Suppressor macrophage treated with lipopolysaccharide for 4 hours (primary cell): ENCODE measurements around the gene CPE.
A peak's percentile ranks its signal among the peaks of the same experiment; 100 is the strongest.

Source experiments
- DNase-seq: peaks from one replicate; pipeline ENCODE4 v3.0.0-alpha.2; 2020

CPE gene

DNA sequence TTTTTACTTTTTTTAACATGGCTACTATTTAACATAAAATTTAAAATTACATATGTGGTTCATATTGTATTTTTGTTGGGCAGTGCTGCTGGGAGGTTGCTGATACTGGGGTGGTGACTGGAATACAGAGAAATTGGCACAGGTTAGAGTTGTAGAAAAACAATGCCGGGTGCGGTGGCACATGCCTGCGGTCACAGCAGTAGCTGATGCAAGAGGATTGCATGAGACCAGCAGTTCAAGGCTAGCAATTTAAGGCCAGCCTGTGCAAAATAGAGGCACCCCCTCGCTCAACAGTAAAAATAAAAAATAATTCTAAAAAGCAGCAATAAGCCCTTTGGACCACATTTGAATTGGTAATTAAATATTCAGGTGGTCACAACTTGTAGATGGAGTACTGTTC is 11.8 kb upstream of the CPE start:
- no peak for DNase-seq

DNA sequence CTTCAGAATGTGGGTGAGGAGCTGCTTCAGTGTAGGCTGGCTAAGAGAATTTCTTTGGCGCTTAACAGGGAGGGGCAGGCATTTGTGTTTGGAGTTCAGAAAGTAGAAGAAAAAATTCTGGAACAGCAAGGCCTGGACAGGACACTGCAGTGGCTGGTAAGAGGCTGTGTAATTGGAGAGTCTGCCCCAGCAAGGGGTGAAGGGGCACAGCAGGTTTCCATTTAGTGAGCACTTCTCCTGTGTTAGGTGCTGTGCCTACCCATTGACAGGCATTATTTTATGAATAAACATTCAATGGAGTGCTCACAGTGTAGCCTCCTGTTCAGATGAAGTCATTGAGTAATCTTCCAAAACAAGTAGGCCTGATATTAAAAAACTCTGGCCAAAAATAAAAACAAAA is 10.7 kb upstream of the CPE start:
- no peak for DNase-seq

DNA sequence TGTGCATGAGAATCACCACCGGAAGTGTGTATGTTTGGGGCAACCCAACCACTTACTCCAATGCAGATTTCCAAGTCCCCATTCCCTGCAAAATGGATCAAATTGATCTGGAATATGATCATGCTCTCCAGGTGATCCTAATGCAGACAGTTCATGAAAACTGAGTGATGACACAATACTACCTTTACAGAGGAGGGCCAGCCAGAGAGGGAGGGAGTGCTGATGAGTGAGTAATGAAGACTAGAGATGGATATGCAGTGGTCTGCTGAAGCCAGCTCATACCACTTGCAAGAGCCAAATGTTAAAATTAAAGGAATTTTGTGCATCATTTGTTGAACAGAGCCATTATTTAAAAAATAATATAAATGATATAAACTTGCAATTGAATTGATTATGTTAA is 10.2 kb upstream of the CPE start:
- no peak for DNase-seq

DNA sequence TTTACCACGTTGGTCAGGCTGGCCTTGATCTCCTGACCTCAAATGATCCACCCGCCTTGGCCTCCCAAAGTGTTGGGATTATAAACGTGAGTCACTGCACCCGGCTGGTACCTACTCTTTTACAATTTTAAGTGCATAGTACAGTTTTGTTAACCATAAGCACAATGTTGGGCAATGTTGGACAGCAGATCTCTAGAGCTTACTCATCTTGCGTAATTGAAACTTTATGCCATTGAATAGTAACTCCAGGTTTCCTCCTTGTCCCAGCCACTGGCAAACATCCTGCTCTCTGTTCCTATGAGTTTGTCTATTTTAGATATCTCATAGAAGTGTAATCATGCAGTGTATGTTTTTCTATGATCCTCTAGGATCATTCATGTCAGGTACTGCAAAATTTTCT is 9.3 kb upstream of the CPE start:
- DNase-seq = peak; percentile 28

DNA sequence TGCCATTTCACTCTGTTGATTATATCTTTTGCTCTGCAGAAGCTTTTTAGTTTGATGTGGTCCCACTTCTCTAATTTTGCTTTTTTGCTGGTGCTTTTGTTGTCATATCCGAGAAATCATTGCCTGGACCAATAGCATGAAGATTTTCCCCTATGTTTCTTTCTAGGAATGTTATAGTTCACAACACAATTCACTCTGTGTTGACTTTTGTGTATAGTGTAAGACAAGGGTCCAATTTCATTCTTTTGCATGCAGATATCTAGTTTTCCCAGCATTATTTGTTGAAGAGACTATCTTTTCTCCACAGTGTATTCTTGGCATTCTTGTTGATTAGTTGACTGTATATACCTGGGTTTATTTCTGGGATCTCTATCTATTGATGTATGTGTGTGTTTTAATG is 8.3 kb upstream of the CPE start:
- DNase-seq = no peak

DNA sequence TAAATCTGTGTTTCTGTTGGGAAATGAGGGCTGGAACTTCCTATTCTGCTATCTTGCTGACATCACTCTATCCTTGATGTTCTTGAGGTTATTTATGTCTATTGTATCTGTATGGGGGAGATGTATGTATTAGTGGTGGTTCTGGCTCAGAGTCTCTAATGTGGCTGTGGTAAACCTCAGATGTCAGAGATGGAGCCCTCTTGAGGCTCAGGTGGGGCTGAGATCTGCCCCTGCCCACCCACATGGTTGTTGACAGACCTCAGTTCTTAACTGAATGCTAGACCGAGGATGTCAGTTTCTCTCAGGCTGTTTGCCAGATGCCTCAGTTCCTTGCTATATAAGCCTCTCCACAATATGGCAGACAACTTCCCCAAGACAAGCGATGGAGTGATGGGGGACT is 3.3 kb upstream of the CPE start:
- no peak for DNase-seq

DNA sequence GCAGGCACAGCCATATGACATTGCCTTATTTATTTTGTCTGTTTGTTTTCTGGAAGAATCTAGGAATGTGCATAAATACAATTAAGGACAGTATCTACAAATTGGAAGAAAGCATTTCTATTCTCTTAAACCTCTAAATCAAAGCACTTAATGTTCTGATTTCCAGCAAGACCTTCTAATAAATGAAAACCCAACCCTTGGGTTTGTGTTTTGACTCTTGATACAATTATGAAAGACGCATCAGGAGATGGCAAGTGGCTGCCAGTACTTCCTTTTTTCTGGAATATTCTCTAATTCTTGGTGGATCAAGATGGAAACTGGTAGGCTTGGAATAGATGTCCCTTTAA is 437 bp upstream of the CPE start:
- no peak for DNase-seq

DNA sequence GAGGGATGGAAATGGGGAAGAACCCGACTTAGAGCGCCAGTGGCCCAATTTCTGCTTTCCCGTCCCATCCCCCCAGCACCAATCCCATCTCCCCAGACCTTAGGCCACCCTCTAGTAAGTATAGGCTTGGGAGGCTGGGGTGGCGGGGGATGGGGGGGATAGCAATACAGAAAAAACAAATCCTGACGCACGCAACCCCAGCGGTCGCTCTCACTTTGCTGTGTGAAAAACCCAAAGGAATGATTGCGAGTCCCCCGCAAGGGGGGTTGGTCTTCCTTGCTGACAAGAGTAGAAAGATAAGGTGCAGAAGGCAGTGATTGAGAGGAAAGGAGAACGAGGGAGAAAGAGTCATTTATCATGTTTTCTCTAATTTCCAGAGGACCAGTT is 863 bp downstream of the CPE start:
- DNase-seq = no peak

DNA sequence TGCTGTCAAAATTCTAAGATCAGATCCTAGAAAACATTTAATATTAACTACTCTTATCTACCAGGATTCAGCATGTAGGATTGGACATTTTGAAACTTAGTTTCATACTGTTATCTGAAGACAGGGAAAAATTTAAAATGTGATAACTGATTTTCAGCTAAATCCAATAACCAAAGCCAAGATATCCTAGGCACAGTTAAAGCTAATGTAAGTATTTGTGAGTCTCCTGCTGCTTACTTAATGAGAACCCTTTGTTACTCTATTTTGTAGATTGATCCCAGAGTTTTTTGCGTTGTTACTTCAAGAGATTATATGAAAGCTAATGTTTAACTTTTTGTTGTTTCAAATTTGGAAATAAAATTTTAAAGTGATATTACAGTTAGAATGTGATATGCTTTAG is 2.0 kb downstream of the CPE start:
- no peak for DNase-seq

DNA sequence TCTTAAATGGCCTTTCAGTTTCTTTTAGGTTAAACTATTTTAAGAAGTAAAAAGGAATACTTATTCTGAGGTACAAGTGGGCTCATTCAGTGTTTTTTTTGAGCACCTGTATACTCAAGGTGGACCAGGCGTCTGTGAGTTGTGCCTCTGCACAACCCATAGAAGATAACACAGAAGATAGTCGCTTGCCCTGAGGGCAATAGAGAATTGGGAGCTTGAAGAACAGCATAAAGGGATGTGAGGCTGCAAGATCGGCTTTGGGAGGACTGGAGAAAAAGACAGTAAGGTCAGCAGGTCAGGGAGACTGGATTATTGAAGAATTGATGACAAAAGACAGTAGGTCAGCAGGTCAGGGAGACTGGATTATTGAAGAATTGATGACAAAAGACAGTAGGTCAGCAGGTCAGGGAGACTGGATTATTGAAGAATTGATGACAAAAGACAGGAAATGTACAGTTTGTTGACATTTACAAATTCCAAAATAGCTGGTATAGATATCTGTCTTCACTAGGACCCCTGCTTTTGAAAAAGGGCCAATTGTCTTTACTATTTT is 3.1 kb downstream of the CPE start:
- DNase-seq = no peak

DNA sequence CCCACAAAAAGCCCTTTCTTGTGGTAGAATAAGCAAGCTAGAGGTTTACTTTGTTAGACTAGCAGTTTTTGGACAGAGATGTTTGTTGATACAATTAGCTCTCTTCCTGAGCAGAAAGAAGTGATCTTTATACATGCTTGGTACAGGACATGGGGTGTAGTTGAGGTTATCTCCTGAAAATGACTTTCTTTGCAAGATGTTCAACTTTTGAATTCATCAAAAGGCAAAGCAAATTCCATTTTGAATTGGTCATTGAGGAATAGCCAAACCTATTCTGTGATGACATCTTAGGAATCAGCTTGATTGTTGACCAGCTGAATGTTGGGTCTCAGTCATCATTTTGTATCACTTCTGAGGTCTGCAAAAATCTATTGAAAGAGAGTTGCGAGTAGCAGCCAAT is 3.8 kb downstream of the CPE start:
- no peak for DNase-seq

DNA sequence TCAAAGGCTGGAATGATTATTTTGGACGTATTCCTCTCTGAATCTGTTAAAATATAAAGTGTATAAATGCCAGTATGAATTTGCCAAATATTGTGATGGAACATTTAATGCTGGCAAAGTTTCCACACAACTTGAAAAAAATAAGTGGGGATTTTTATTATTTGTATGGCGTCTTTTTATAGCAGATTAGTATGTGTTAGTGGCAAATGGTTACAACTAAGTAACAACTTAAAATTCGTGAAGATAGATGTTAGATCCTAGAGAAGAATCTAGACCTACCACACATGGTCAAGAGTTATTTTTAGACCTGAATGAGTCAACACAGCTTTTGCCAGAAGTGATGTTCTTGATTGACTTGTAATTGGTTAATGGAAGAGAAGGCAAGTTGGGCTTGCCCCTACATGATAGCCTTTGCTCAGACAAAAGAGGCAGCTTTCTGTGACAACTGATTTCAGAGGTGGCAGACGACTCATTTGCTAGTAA is 4.8 kb downstream of the CPE start:
- DNase-seq = no peak

DNA sequence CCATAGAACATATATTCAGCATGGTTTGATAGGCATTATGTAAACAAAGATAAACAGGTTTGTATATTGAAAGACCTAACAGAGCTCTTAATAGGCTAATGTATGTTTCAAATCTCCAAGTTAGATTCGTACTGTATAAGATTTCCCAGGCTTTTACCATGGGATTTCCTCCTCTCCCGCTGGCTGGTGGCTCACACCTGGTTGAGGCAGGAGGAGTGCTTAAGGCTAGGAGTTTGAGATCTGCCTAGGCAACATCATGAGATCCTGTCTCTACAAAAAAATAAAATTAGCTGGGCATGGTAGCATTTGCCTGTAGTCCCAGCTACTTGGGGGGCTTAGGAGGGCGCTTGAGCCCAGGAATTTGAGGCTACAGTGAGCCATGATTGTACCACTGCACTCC is 5.4 kb downstream of the CPE start:
- DNase-seq = no peak

DNA sequence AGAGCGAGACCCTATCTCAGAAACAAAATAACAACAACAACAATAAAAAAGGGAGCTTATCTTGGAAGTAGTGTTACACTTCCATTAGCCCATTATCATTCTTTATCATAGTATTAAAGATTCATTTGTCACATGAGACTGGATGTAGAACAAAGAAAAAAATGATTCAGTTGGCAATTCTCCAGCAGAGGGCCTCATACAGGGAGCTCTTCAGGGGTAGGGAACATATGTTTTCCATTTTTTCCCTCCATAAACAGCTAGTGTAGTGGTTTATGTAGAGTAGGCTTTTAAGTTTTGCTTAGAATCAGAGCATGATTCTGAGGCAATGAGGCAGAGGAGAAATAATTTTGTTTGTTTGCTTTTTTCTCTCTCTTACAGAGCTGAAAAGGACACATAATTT is 5.8 kb downstream of the CPE start:
- DNase-seq = no peak

DNA sequence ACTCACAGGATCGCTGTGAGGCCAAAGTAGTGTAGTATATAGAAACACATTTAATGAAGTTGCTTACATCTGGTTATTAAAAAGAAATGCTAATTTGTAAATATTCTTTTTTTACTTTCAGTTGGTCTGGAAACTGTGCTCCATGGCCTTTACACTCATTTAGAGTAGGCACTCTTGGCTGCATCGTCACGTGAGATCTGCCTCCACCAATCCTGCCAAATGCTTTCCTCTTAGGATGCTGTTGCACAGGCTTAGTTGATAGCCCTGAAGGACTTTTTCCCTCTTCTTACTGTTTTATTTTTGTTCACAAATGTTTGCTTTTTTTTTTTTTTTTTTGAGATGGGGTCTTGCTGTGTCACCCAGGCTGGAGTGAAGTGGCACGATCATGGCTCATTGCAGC is 6.3 kb downstream of the CPE start:
- DNase-seq = no peak

DNA sequence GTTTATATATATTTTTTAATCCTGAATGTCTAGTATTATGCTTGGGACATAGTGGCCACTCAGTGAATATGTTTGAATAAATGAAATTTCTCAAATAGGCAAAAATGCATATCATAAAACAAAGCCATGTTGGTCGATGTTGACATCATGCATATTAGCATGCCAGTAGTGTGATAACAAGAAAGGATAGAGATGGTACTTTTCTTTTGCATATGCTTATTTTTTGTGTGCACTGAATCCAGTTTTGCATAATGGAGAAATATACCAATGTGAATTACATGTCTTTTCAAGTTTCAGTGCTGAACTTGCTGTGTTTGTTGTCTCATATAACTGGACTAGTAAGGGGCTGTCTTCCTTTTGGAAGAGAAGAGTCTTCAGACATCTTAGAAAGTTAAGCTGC is 7.5 kb downstream of the CPE start:
- no peak for DNase-seq

DNA sequence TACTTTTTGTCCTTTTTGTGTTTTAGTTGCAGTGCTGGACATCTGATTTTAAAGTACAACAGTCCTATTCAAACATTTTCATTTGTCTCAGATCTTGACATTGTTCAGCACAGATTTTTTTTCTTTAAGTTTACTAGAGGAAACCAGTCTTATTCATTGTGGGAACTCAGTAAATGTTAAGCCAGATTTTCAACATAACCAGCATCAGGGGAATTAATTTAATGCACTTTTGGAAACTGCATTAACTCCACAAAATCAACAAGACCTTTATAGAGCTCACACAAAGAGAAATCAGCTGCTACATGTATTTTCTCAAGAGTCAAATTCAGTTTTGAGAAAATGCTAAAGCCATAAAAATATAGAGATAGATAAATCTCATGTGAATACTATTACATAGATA is 9.9 kb downstream of the CPE start:
- no peak for DNase-seq

DNA sequence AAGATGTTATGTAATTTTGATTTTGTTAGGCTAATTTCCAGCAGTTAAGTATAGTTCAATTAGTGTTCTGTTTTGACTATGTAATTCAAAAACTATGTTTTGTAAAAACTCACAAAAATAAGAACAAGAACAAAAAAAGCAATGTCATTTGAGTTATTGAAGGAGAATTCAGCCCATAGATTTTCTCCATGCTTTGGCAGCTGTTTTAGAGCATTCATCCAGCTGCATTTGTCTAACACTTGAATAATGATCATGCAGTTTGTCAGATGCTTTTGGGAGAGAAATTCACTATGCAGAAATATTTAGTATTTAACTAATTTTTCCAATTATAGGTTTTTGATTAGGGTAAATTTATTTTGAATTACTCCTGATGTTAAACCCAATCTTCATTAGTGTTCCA is 14.2 kb downstream of the CPE start:
- DNase-seq = no peak

DNA sequence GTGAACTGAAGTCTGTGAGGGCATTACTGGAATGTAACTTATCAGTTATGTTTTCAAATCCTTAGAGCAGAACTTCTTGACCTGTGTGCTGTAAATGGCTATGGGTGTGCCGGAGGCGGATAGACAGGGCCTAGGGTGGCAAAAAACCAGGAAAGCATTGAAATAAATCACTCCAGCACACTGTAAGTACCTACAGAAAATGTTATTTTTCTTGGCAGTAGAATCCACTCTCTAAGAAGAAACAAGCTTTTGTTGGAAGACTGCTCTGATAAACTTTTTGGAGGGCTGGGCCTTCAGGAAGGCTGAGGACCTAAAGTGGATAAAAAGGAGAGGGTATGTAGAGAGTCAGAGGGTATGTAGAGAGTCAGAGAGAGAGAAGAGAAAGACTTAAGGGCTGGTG is 14.9 kb downstream of the CPE start:
- no peak for DNase-seq

DNA sequence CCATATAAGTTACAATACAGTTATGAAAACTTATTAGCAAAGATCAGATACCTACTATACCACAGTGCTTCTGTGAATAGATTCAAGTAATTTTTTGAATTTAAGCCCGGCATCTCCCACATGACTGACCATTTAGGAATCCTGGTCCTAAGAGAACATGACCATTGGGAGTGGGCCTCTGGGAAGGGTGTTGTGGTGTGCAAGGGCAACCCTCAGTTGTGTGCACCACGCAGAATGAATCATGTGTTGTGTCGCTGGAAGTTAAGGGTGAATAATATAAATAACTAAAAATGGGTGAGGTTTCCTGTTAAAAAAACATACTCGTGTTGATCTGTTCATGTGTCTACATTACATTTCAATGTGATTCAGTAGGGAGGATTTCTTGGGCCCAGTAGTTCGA is 15.5 kb downstream of the CPE start:
- DNase-seq = no peak

DNA sequence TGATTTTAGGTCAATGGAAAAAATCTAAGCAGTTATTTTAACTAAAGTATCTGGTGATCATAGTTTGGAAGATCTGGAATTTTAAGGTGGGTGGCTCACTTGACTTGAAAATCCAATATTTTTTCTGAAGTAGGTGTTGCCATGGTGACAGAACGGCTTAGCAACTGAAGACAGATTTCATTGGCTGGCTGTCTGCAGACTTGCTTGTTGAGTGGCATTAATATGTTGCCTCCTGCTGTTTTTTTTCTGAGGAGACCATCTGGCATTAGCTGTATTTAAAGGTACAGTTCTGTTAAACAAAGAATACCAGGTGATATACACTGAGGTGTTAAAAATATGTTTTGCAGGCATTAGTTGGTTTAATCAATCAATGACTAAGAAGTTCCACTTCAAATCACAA is 19.8 kb downstream of the CPE start:
- DNase-seq = no peak

DNA sequence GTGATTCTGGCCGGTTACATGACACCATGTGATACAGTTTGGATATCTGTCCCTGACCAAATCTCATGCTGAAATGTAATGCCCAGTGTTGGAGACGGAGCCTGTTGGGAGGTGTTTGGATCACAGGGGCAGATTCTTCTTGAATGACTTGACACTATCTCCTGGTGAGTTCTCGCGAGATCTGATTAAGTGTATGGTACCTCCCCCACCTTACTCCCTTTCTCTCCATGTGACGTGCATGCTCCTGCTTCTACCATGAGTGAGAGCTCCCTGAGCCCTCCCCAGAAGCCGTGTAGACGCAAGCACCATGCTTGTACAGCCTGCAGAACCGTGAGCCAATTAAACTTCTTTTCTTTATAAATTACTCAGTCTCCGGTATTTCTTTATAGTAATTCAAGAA is 23.6 kb downstream of the CPE start:
- no peak for DNase-seq

DNA sequence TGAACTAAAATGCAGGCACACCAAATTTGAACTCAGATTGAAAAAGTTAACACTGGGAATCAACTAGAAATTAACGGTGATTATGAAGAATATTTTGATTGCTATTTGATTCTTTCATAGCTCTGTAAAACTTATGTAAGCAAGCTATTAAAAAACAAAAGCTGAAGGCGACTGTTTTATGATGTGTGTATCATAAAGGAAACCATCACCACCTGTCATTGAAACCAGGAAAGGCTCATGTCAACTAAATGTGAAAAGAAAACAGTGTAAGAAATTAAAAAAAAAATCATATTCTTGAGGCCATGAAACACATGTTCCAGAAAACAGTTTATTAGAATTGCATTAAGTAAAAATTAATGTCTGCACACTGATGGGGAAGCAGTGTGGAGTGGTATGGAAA is 24.2 kb downstream of the CPE start:
- DNase-seq = no peak

DNA sequence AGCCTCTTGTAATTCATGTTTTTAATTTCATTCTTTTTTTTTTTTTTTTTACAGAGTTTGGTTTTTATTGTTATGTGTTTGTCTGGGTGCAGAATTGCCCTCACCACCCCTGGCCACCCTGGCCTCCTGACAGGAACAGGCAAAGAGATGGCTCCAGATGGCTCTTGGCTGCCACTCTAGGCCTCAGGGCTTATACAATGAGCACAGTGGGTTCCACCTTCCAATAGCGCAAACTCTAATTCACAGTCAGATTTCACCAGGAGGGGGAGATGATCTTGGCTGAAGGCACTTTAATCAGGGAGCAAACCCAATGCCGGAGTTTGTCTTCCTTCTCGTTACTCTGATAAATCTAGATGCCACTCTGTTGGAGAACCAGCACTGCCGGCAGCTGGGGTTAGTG is 24.8 kb downstream of the CPE start:
- no peak for DNase-seq

DNA sequence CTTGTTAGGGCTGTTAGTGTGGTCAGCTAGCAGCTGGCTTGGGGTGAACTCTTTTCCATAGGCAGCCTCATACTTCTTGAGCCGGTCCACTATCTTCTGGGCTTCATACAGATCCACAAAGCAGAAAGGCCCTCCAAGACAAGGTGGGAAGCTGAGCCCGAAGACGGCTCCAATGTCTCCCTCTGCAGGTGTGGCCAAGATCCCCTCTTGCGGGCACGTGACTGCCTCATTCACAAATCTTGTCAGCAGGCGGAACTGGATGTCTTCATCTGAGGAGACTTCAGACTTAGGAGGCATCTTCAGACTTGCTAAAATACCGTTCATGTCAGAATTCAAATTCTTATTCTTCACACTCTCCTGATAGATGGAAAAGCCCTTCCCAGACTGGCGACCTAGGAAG is 25.3 kb downstream of the CPE start:
- DNase-seq = no peak

DNA sequence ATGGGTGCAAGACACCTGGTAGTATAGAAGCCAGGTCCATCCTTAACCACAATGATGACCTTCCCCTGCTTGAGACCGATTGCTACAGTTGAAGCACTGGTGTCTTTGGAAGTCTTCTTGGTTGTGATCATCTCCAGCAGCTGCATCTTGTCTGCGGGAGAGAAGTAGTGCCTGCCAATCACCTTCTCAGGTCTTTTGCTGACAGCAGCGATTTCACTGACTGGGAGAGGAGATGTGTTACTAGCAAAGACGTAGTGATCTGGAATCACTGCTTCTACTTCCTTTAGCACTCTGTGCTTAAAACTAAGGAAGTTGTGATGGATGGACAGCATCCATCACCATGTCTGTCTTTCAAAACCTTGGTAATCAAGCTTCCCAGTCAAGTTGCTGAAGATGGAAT is 25.9 kb downstream of the CPE start:
- no peak for DNase-seq
